A673 (cell line): Measurements from ENCODE around the gene UBE2Q1. TPM values are rescaled to one million over a fixed set of nuclear protein-coding genes. Genes with fewer than 3 reads are reported as not detected.
A peak's percentile ranks its signal among the peaks of the same experiment; 100 is the strongest.

ENCODE experiments used
- BruUV-seq: library from RNA; stranded (reverse); fragments of 400-500 nt; replicated peaks from 2 replicates; lab custom pipeline; 2021; lab: Mats Ljungman, UMichigan
- CTCF ChIA-PET: fragments of 300-600 bp; sonication (Branson Sonifier 250); formaldehyde crosslinking; loops from one replicate; lab custom pipeline; 2022; ENCODE audit warnings: antibody characterized with exemption; lab: Charles Lee
- POLR2A ChIA-PET: fragments of 300-600 bp; sonication (Branson Sonifier 250); formaldehyde crosslinking; loops from one replicate; lab custom pipeline; 2022; ENCODE audit warnings: antibody characterized with exemption; ENCODE audit not compliant: low non-redundant PET; lab: Charles Lee
- DNase-seq: peaks from one replicate; pipeline ENCODE4 v3.0.0-alpha.2; 2015; ENCODE audit warnings: low spot score
- H3K27ac ChIP-seq: fragments of 200-600 bp; sonication (generic); 2 replicates; pipeline ENCODE4 v1.5.1; 2016; ENCODE audit warnings: mixed run types, low read depth, mild to moderate bottlenecking, mixed read lengths, antibody characterized with exemption, low read length; ENCODE audit not compliant: poor library complexity, severe bottlenecking
- H3K27me3 ChIP-seq: fragments of 200-600 bp; sonication (generic); replicated peaks from 2 replicates; pipeline ENCODE4 v1.6.1; 2017; ENCODE audit warnings: mixed run types, low read depth, mild to moderate bottlenecking, mixed read lengths, antibody characterized with exemption, low read length; ENCODE audit not compliant: insufficient read depth, poor library complexity
- H3K36me3 ChIP-seq: fragments of 200-600 bp; sonication (generic); 2 replicates; pipeline ENCODE4 v1.6.1; 2016; ENCODE audit warnings: mixed run types, mild to moderate bottlenecking, mixed read lengths, antibody characterized with exemption, low read length; ENCODE audit not compliant: insufficient read depth, poor library complexity, severe bottlenecking
- H3K4me1 ChIP-seq: fragments of 200-600 bp; sonication (generic); 2 replicates; pipeline ENCODE4 v1.6.1; 2017; ENCODE audit warnings: mixed run types, mild to moderate bottlenecking, mixed read lengths, antibody characterized with exemption, low read length; ENCODE audit not compliant: insufficient read depth, poor library complexity, severe bottlenecking
- H3K4me3 ChIP-seq: fragments of 200-600 bp; sonication (generic); 2 replicates; pipeline ENCODE4 v1.5.1; 2016; ENCODE audit warnings: low read depth, mixed run types, mild to moderate bottlenecking, mixed read lengths, low read length; ENCODE audit not compliant: poor library complexity, severe bottlenecking
- H3K9me3 ChIP-seq: fragments of 200-600 bp; sonication (generic); 2 replicates; pipeline ENCODE4 v1.6.1; 2016; ENCODE audit warnings: mixed run types, low read depth, mild to moderate bottlenecking, mixed read lengths, antibody characterized with exemption, low read length; ENCODE audit not compliant: poor library complexity, severe bottlenecking
- CTCF ChIP-seq: fragments of 300-800, 200-600 bp; sonication (generic); conservative IDR thresholded peaks from 2 replicates; pipeline ENCODE4 v1.5.1; 2017; ENCODE audit warnings: low read depth, mild to moderate bottlenecking, antibody characterized with exemption, low read length, moderate library complexity, mixed read lengths
- EZH2 ChIP-seq: fragments of 200-600 bp; sonication (generic); IDR thresholded peaks from 2 replicates; pipeline ENCODE4 v1.6.1; 2017; ENCODE audit warnings: borderline replicate concordance, low read depth, mild to moderate bottlenecking, mixed read lengths, antibody characterized with exemption, low read length; ENCODE audit not compliant: poor library complexity, severe bottlenecking
- intact Hi-C: fragments of 100-400 bp; cut with micrococcal nuclease; formaldehyde crosslinking; loops from one replicate; pipeline ENCODE4 v1.10.0; 2022; ENCODE audit not compliant: unreplicated experiment
- total RNA-seq: library from RNA; stranded (reverse); gene quantifications from 2 replicates; pipeline ENCODE4 v1.2.3, GENCODE V29; 2021

Gene UBE2Q1
- total RNA-seq, 1 experiment from 2014 or later = 84.5 TPM

- intact Hi-C loops = no loop called here
- Histone ChIP-seq H3K27ac (no peak overlapping the region), H3K4me3 (no peak overlapping the region), H3K27me3 (peaks cover 92% of the 10 kb centered on the region), H3K4me1 (peaks cover 6% of the 10 kb centered on the region), H3K36me3 (no peaks in the 10 kb centered on the region), H3K9me3 (no peaks in the 10 kb centered on the region)
- no peak for DNase-seq
- no TSS peak for BruUV-seq
- CTCF ChIA-PET = no interaction called here
- POLR2A ChIA-PET = no interaction called here
- TF ChIP-seq CTCF (no peak), EZH2 (no peak)
These were observed 54.6 kb downstream of the UBE2Q1 start for GRCh38 chr1:154503898-154504297.

GRCh38 chr1:154502744-154503115, 55.7 kb downstream of the UBE2Q1 start:
- Histone ChIP-seq H3K4me1 (peaks cover 6% of the 10 kb centered on the region), H3K4me3 (no peak overlapping the region), H3K27ac (no peak overlapping the region), H3K36me3 (no peaks in the 10 kb centered on the region), H3K9me3 (no peaks in the 10 kb centered on the region), H3K27me3 (peaks cover 88% of the 10 kb centered on the region)
- ChIA-PET POLR2A (no interaction called here), CTCF (no interaction called here)
- BruUV-seq = no TSS peak
- no peak for DNase-seq
- no peak for TF ChIP-seq CTCF
- TF ChIP-seq EZH2 = no peak
- intact Hi-C loops = no loop called here

GRCh38 chr1:154502066-154502743, 56.3 kb downstream of the UBE2Q1 start, which contains the start of the genes SHE and TDRD10:
Gene SHE (minus strand): TSS chr1:154502412. CDS start chr1:154502026, 386 bp downstream.
Gene TDRD10 (plus strand): TSS chr1:154502219. CDS start chr1:154506904, 4,685 bp downstream.
- intact Hi-C loops = no loop called here
- Histone ChIP-seq H3K27me3 (peaks cover 85% of the 10 kb centered on the region), H3K9me3 (no peaks in the 10 kb centered on the region), H3K4me3 (peak within 1 kb of the TSS; percentile 16), H3K36me3 (no peaks in the 10 kb centered on the region), H3K27ac (no peak within 1 kb of the TSS), H3K4me1 (peaks cover 6% of the 10 kb centered on the region)
- POLR2A ChIA-PET = no interaction called here
- TF ChIP-seq CTCF (no peak), EZH2 (peak; percentile 1)
- no TSS peak for BruUV-seq
- CTCF ChIA-PET = no interaction called here
- no peak for DNase-seq
